GM13976 (cell line): ENCODE results near the gene B3GNT2.

Experiments used
- DNase-seq: peaks from one replicate; pipeline ENCODE4 v3.0.0; 2012; ENCODE audit warnings: low spot score
- in situ Hi-C: fragments of 300-500 bp; cut with MboI; formaldehyde crosslinking; loops from one replicate; pipeline ENCODE4 v1.12.0; 2022; ENCODE audit warnings: low sequenced_read_pairs, mixed read lengths, inconsistent platforms; ENCODE audit not compliant: unreplicated experiment
- TF ChIP-seq, protein P1 (sequence below): IDR thresholded peaks from 2 replicates; pipeline ENCODE4 v1.5.1; 2012; ENCODE audit warnings: borderline replicate concordance, mild to moderate bottlenecking; ENCODE audit not compliant: insufficient read depth; ENCODE audit errors: extremely low read depth, missing control alignments, control extremely low read depth

Gene B3GNT2

DNA sequence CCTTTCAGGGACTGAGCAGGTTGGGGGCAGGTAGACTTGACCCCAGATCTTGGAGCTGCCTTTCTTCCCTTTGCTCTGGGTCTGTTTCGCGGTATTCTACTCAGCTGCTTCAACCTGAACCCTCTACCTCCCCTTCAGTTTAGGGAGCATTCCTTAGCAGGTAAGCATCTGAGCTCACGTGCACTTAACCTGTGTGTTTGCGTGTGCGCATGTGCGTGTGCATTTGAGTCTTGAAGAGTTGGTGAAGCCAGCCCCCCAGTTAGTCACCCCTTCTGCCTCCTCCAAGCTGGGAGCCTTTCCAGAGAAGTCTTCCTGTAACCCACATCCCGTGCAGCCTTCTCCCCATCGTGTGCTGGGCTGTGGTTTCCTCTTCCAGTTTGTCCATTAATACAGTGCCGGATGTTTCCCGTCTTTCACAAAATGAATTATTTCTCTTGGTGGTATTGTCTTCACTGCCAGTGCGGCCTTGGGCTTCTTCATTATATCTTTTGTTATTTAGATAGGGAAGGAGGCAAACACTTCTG lies 33.2 kb downstream of the B3GNT2 start:
- in situ Hi-C loops: no loop called here
- TF ChIP-seq, protein P1, sequence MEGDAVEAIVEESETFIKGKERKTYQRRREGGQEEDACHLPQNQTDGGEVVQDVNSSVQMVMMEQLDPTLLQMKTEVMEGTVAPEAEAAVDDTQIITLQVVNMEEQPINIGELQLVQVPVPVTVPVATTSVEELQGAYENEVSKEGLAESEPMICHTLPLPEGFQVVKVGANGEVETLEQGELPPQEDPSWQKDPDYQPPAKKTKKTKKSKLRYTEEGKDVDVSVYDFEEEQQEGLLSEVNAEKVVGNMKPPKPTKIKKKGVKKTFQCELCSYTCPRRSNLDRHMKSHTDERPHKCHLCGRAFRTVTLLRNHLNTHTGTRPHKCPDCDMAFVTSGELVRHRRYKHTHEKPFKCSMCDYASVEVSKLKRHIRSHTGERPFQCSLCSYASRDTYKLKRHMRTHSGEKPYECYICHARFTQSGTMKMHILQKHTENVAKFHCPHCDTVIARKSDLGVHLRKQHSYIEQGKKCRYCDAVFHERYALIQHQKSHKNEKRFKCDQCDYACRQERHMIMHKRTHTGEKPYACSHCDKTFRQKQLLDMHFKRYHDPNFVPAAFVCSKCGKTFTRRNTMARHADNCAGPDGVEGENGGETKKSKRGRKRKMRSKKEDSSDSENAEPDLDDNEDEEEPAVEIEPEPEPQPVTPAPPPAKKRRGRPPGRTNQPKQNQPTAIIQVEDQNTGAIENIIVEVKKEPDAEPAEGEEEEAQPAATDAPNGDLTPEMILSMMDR: no peak
- DNase-seq: no peak

DNA sequence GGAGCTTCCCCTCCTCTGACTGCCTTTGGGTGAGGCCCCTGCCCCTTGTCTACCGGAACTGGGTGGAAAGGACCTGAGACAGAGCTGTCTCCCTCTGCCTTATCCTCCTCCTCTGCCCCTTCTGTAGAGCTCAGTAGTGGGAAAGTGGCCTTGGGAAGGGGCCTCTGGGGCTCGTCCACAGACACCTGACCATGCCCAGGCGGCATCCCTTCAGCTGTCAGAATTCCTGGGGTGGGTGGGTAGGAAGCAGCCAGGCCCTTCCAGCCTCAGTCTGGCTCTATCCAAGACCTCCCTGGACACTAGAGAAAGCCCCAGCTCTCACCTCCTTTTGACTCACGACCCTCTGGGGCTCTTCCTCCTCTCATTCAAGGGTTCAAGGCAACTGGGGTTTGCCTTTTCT lies 35.6 kb downstream of the B3GNT2 start:
- no peak for DNase-seq
- TF ChIP-seq, protein P1: no peak
- in situ Hi-C loops: no loop called here

DNA sequence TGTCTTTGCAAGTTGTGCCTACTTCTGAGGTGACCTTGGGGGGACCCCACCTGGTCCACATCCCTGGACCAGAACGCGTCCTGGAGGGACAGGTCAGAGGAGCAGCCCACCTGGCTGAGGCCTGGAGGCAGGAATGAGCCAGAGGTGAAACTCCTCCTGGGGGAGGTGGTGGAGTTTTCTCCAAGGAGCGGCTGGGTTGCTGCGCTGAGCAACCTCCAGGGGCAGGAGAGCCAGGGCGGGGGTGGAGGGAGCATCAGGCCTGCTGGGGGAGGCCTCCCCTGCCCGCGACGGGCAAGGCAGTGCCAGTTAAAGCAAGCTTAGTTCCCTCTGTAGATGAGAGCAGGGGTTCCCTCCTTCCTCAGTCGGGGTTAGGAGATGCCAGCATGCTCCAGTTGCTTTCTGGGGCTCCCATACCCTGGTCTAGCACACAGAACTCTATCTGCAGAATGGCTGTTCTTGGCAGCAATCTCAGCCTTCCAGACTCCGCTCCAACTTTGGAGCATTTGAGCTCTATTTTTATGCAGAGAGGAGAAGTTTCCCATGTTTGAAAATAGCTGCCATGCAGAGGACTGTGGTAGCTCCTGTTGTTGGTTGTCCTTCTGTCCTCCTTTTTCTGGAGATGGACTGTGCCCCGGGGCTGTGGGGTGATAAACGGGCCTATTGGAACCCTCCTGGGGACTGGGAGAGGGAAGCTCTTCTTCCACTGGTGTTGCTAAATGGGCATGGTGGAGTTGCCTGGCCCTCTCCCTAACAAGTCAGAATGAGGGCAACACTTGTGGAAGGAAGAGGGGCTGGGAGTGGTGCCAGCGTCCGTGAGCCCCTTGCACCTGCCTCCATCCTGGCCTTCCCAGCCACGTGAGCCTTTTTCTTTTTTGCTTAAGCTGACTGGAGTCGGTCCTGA lies 39.1 kb downstream of the B3GNT2 start:
- TF ChIP-seq, protein P1: no peak
- in situ Hi-C loops: no loop called here
- DNase-seq: no peak

GRCh38 chr2:62236499-62236898 lies 40.6 kb downstream of the B3GNT2 start:
- TF ChIP-seq, protein P1: no peak
- in situ Hi-C loops: no loop called here
- DNase-seq: no peak

- TF ChIP-seq, protein P1: no peak
- DNase-seq: no peak
- in situ Hi-C loops: no loop called here
Measured at GRCh38 chr2:62238236-62238635, 42.3 kb downstream of the B3GNT2 start.

DNA sequence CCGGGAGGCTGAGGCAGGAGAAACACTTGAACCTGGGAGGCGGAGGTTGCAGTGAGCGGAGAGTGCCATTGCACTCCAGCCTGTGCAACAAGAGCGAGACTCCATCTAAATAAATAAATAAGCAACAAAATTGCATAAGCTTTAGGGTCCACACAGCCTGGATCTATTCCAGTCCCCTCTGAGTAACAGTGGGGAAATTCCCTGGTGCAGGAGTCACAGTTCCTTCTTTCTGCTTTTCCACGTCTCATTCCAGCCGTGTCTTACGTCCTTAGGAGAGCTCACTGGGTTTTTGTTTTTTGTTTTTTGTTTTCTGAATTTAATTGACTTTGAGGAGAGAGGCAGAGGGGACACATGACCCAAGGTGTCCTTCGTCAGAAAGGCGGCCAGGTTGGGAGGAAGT lies 44.6 kb downstream of the B3GNT2 start:
- DNase-seq: no peak
- in situ Hi-C loops: no loop called here
- TF ChIP-seq, protein P1: no peak

DNA sequence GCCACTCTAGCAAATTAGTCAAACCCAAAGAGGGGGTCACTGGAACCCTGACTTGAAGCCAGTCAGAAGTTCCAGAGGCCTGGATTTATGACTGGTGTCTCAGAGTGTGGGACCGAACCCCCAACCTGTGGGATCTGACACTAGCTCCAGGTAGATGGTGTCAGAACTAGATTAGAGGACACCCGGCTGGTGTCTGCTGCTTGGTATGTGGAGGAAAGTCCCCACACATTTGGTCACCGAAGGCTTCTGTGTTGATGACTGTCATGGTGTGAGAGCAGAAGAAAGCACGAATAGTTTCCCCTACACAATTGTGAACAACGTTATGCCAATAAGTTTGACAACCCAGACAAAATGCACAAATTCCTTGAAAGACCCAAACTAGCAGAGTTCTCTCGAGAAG lies 48.1 kb downstream of the B3GNT2 start:
- in situ Hi-C loops: no loop called here
- TF ChIP-seq, protein P1: no peak
- no peak for DNase-seq
